H1 (cell line): ENCODE data around the gene FAM131A. TPM values are rescaled to one million over a fixed set of nuclear protein-coding genes. Genes with fewer than 3 reads are reported as not detected.

ENCODE experiments used
- CTCF ChIA-PET: fragments of 300-600 bp; sonication (Branson Sonifier 250); formaldehyde crosslinking; loops from one replicate; lab custom pipeline; 2021; ENCODE audit not compliant: partially characterized antibody; lab: Charles Lee
- POLR2A ChIA-PET: fragments of 300-600 bp; sonication (Branson Sonifier 250); formaldehyde crosslinking; loops from one replicate; lab custom pipeline; 2021; ENCODE audit warnings: inconsistent platforms; ENCODE audit not compliant: partially characterized antibody; lab: Charles Lee
- DNase-seq, 2 experiments: peaks; one replicate each; pipeline versions ENCODE4 v3.0.0 to v3.0.0-alpha.2; 2010 to 2022; ENCODE audit warnings: low spot score in 2 of 2, low read depth in 1 of 2, mixed read lengths in 1 of 2
- FAIRE-seq: peaks from 2 replicates; lab custom pipeline; 2011; peaks lifted over from hg19 to GRCh38; lab: Jason Lieb, UNC
- H2AFZ ChIP-seq: 2 replicates; pipeline ENCODE4 v1.8.1; 2012; ENCODE audit warnings: low read length, inconsistent platforms
- H2AK5ac ChIP-seq: 2 replicates; pipeline ENCODE4 v1.6.1; 2013; ENCODE audit warnings: low read depth, low read length
- H2BK120ac ChIP-seq: replicated peaks from 2 replicates; pipeline ENCODE3; 2013; ENCODE audit warnings: low read depth, low read length, inconsistent platforms
- H2BK12ac ChIP-seq: 2 replicates; pipeline ENCODE4 v1.6.1; 2013; ENCODE audit warnings: low read depth, low read length
- H2BK15ac ChIP-seq: 2 replicates; pipeline ENCODE4 v1.6.1; 2013; ENCODE audit warnings: low read length
- H2BK20ac ChIP-seq: 2 replicates; pipeline ENCODE4 v1.6.1; 2013; ENCODE audit warnings: low read length
- H2BK5ac ChIP-seq: 2 replicates; pipeline ENCODE4 v1.6.1; 2013; ENCODE audit warnings: low read depth, low read length
- H3K14ac ChIP-seq: 2 replicates; pipeline ENCODE4 v1.6.1; 2013; ENCODE audit warnings: inconsistent platforms; ENCODE audit not compliant: insufficient read length
- H3K18ac ChIP-seq: 2 replicates; pipeline ENCODE4 v1.6.1; 2013; ENCODE audit warnings: low read length; ENCODE audit errors: extremely low read depth
- H3K23ac ChIP-seq: 2 replicates; pipeline ENCODE4 v1.6.1; 2013; ENCODE audit warnings: inconsistent platforms; ENCODE audit not compliant: insufficient read length
- H3K23me2 ChIP-seq: 2 replicates; pipeline ENCODE4 v1.6.1; 2013; ENCODE audit warnings: low read depth, low read length
- H3K27ac ChIP-seq: 2 replicates; pipeline ENCODE4 v1.6.1; 2011; ENCODE audit warnings: low read depth, low read length, inconsistent platforms
- H3K27me3 ChIP-seq, 4 experiments: replicated peaks in 1 of 4; 1 replicate in 1 of 4; 2 replicates in 3 of 4; pipeline versions ENCODE4 v1.6.1 to v1.8.1; 2011 to 2013; ENCODE audit warnings: low read length in 3 of 4, mild to moderate bottlenecking in 3 of 4, inconsistent platforms in 2 of 4, mixed read lengths in 2 of 4, moderate library complexity in 1 of 4; ENCODE audit not compliant: control insufficient read depth in 3 of 4, insufficient read depth in 3 of 4; ENCODE audit errors: extremely low read depth in 1 of 4
- H3K36me3 ChIP-seq, 4 experiments: 2 replicates each; pipeline versions ENCODE4 v1.6.1 to v1.8.1; 2011 to 2013; ENCODE audit warnings: mild to moderate bottlenecking in 4 of 4, low read length in 3 of 4, moderate library complexity in 2 of 4, control low read depth in 1 of 4, inconsistent platforms in 1 of 4; ENCODE audit not compliant: insufficient read depth in 4 of 4, control insufficient read depth in 2 of 4
- H3K4ac ChIP-seq: replicated peaks from 2 replicates; pipeline ENCODE3; 2013; ENCODE audit warnings: low read length, low read depth, mixed read lengths, inconsistent platforms; ENCODE audit not compliant: insufficient read length
- H3K4me1 ChIP-seq, 4 experiments: replicated peaks in 1 of 4; 1 replicate in 1 of 4; 2 replicates in 3 of 4; pipeline versions ENCODE4 v1.6.1 to v1.8.1; 2011 to 2013; ENCODE audit warnings: low read length in 3 of 4, inconsistent platforms in 2 of 4, mixed read lengths in 1 of 4; ENCODE audit not compliant: insufficient read depth in 4 of 4, control insufficient read depth in 3 of 4
- H3K4me2 ChIP-seq, 2 experiments: 2 replicates each; pipeline versions ENCODE4 v1.6.1 to v1.8.1; 2011 to 2013; ENCODE audit warnings: low read depth in 2 of 2, low read length in 2 of 2, control low read depth in 1 of 2, inconsistent platforms in 1 of 2, mild to moderate bottlenecking in 1 of 2; ENCODE audit not compliant: insufficient read depth in 1 of 2
- H3K4me3 ChIP-seq, 4 experiments: fragments of 200-600, 300-600 bp in 1 of 4; sonication (generic), shearing (Covaris generic), sonication (Bioruptor Twin) in 1 of 4; 2 replicates each; pipeline versions ENCODE4 v1.5.1 to v1.8.1; 2011 to 2016; ENCODE audit warnings: low read length in 4 of 4, low read depth in 3 of 4, control low read depth in 2 of 4, inconsistent platforms in 2 of 4, mild to moderate bottlenecking in 2 of 4, mixed read lengths in 1 of 4, moderate library complexity in 1 of 4; ENCODE audit not compliant: insufficient read depth in 2 of 4; ENCODE audit errors: extremely low read depth in 1 of 4
- H3K56ac ChIP-seq: replicated peaks from 2 replicates; pipeline ENCODE3; 2013; ENCODE audit warnings: low read depth, mild to moderate bottlenecking, mixed read lengths, low read length, inconsistent platforms; ENCODE audit not compliant: insufficient read length
- H3K79me1 ChIP-seq: 2 replicates; pipeline ENCODE4 v1.6.1; 2013; ENCODE audit warnings: low read depth, low read length, control low read depth
- H3K79me2 ChIP-seq, 2 experiments: 2 replicates each; pipeline versions ENCODE4 v1.6.1 to v1.8.1; 2012 to 2013; ENCODE audit warnings: low read length in 2 of 2, mild to moderate bottlenecking in 2 of 2, inconsistent platforms in 1 of 2; ENCODE audit not compliant: insufficient read depth in 2 of 2, control insufficient read depth in 1 of 2
- H3K9ac ChIP-seq, 4 experiments: replicated peaks in 1 of 4; 1 replicate in 1 of 4; 2 replicates in 3 of 4; pipeline versions ENCODE4 v1.6.1 to v1.8.1; 2011 to 2013; ENCODE audit warnings: low read depth in 3 of 4, low read length in 3 of 4, control low read depth in 2 of 4, mild to moderate bottlenecking in 2 of 4, moderate library complexity in 2 of 4, inconsistent platforms in 1 of 4; ENCODE audit errors: extremely low read depth in 1 of 4
- H3K9me3 ChIP-seq, 2 experiments: 2 replicates each; pipeline versions ENCODE4 v1.6.1 to v1.8.1; 2012 to 2013; ENCODE audit warnings: mild to moderate bottlenecking in 2 of 2, moderate library complexity in 2 of 2, control low read depth in 1 of 2, inconsistent platforms in 1 of 2, low read depth in 1 of 2, low read length in 1 of 2, mixed read lengths in 1 of 2; ENCODE audit not compliant: insufficient read depth in 2 of 2
- H4K20me1 ChIP-seq, 2 experiments: replicated peaks in 1 of 2; 2 replicates each; pipeline versions ENCODE3 to v1.8.1; 2011 to 2013; ENCODE audit warnings: inconsistent platforms in 2 of 2, low read length in 2 of 2, mild to moderate bottlenecking in 1 of 2; ENCODE audit not compliant: insufficient read depth in 2 of 2, control insufficient read depth in 1 of 2
- H4K5ac ChIP-seq: 2 replicates; pipeline ENCODE4 v1.6.1; 2013; ENCODE audit warnings: low read length, low read depth, mixed read lengths, inconsistent platforms; ENCODE audit not compliant: insufficient read length
- H4K8ac ChIP-seq: 2 replicates; pipeline ENCODE4 v1.8.0; 2013; ENCODE audit warnings: mild to moderate bottlenecking, moderate library complexity, low read length, inconsistent platforms; ENCODE audit not compliant: insufficient read depth; ENCODE audit errors: extremely low read depth
- H4K91ac ChIP-seq: replicated peaks from 2 replicates; pipeline ENCODE3; 2013; ENCODE audit warnings: low read length, mixed read lengths, inconsistent platforms; ENCODE audit not compliant: insufficient read length
- CHD1 ChIP-seq: IDR thresholded peaks from 2 replicates; pipeline ENCODE4 v1.6.1; 2012; ENCODE audit warnings: low read depth, low read length, improper control_type of control experiment
- CREB1 ChIP-seq: IDR thresholded peaks from 2 replicates; pipeline ENCODE4 v1.6.1; 2012; ENCODE audit warnings: inconsistent platforms
- EP300 ChIP-seq, 2 experiments: IDR thresholded peaks; 1 replicate in 1 of 2; 2 replicates in 1 of 2; pipeline ENCODE4 v1.6.1; 2011 to 2012; ENCODE audit warnings: low read depth in 2 of 2, low read length in 2 of 2, mild to moderate bottlenecking in 2 of 2, borderline replicate concordance in 1 of 2, inconsistent platforms in 1 of 2, moderate library complexity in 1 of 2
- GABPA ChIP-seq: IDR thresholded peaks from 2 replicates; pipeline ENCODE4 v1.6.1; 2011; ENCODE audit warnings: mild to moderate bottlenecking, low read length, moderate library complexity, borderline replicate concordance; ENCODE audit not compliant: insufficient read depth
- JUND ChIP-seq: IDR thresholded peaks from 2 replicates; pipeline ENCODE4 v1.6.1; 2011; ENCODE audit warnings: mild to moderate bottlenecking, improper control_type of control experiment, low read length
- RBBP5 ChIP-seq: IDR thresholded peaks from 2 replicates; pipeline ENCODE4 v1.7.1; 2012; ENCODE audit warnings: low read depth, mild to moderate bottlenecking, inconsistent platforms, low read length, moderate library complexity, borderline replicate concordance
- YY1 ChIP-seq: IDR thresholded peaks from 2 replicates; pipeline ENCODE4 v1.6.1; 2011; ENCODE audit warnings: low read depth, mild to moderate bottlenecking, low read length
- WGBS, 2 experiments: shearing (Covaris generic) in 1 of 2; methylation state at CpG; one replicate each; pipeline versions ENCODE4 v1.1.6 to v1.1.7; 2013 to 2015; ENCODE audit warnings: low lambda C conversion rate in 2 of 2, mixed read lengths in 2 of 2, inconsistent platforms in 1 of 2, low coverage in 1 of 2, missing lambda C conversion rate in 1 of 2; ENCODE audit not compliant: insufficient replicate concordance in 2 of 2, insufficient coverage in 1 of 2, insufficient read length in 1 of 2; ENCODE audit errors: extremely low coverage in 1 of 2, missing lambda C conversion rate in 1 of 2; 5-methylcytosine and 5-hydroxymethylcytosine counted together
- polyA plus RNA-seq, 7 experiments: library from polyadenylated mRNA; depleted of rRNA in 3 of 7; stranded (reverse) in 5 of 7; unstranded in 2 of 7; fragments of >200 nt in 5 of 7; fragments of 200-250 nt in 2 of 7; gene quantifications; 1 replicate in 5 of 7; 2 replicates in 1 of 7; 4 replicates in 1 of 7; pipeline versions ENCODE4 v1.2.1 to v1.2.3, GENCODE V29; 2011 to 2013; ENCODE audit warnings: missing spikeins in 2 of 7, mixed read lengths in 2 of 7
- total RNA-seq: library from RNA; stranded (reverse); fragmentation: NEBNext Ultra II Directional; extraction: Animal tissue kit (Norgen Biotek cat#: 25700); gene quantifications from 2 replicates; pipeline ENCODE4 v1.2.1, GENCODE V29; 2021
- TF ChIP-seq, protein P1 (sequence below): IDR thresholded peaks from 2 replicates; pipeline ENCODE4 v1.6.1; 2012; ENCODE audit warnings: inconsistent platforms
- TF ChIP-seq, protein P2 (sequence below): IDR thresholded peaks from 2 replicates; pipeline ENCODE4 v1.6.1; 2012; ENCODE audit warnings: low read length, inconsistent platforms

FAM131A gene
- total and polyA plus RNA-seq, 2 of the 8 experiments (the other 6 are each of a cell fraction or from before 2014, with no cell fraction given) = 16.0 to 21.9 TPM

DNA sequence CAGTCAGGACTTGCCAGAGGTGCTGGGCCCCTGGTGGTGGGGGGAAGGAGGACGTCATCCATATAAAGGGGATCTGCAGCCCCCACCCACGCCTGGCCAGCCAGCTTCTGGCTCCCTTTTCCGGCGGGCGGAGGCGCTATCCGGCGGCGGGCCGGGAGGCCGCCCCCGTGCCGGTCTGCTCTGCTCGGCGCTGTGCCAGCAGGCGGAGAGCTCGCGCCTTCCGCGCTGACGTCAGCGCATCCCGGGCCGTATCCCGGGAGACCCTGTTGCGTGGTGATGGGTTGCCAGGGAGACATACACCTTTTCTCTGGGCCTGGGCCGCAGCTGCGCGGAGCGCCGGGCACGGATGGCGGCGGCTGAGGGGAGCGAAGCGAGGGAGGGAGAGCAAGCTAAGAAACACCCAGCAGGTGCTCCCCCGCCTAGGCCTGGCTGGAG lies 1.1 kb downstream of the FAM131A start:
- Histone ChIP-seq H4K20me1 (peaks cover 14 to 31% of the 10 kb centered on the region in 2 experiments), H4K8ac (peak overlapping the region; percentile 81; the same call in 1 of the 2 replicates), H2BK5ac (no peak overlapping the region; the same call in 1 of the 2 replicates), H3K36me3 (peaks cover 7 to 19% (median 16%) of the 10 kb centered on the region in 4 experiments; a peak in 7 of 8 replicates), H3K23ac (no peak overlapping the region), H3K4me2 (peak overlapping the region; percentile 72 to 98), H3K4me3 (peak overlapping the region in 3 of 4 experiments; percentile 12 to 50 (median 32); a peak in 4 of 8 replicates), H2AK5ac (no peak overlapping the region), H3K9ac (peak overlapping the region in 2 of 4 experiments; percentile 34 to 53; a peak in 3 of 7 replicates), H3K18ac (no peak overlapping the region), H3K79me1 (peaks cover 9% of the 10 kb centered on the region), H2BK120ac (no peak overlapping the region), H4K91ac (no peak overlapping the region), H3K4ac (no peak overlapping the region), H3K56ac (no peak overlapping the region), H4K5ac (no peak overlapping the region), H3K27me3 (no peaks in the 10 kb centered on the region), H3K79me2 (peaks cover 0 to 2% of the 10 kb centered on the region in 2 experiments; a peak in 1 of 4 replicates), H3K9me3 (no peaks in the 10 kb centered on the region), H3K23me2 (peaks cover 14% of the 10 kb centered on the region), H3K4me1 (peaks cover 5 to 27% (median 18%) of the 10 kb centered on the region in 4 experiments), H2BK15ac (no peak overlapping the region), H3K27ac (peak overlapping the region; percentile 32; the same call in 1 of the 2 replicates), H2BK12ac (no peak overlapping the region), H3K14ac (no peak overlapping the region), H2BK20ac (no peak overlapping the region), H2AFZ (no peak overlapping the region)
- ChIA-PET POLR2A (interaction anchor here (0.8 to 3.6 kb wide), 13 partner anchors 9 to 155 kb away, joined by 3 to 30 read pairs (median 6); partner anchors contain the start of gene EIF4G1), CTCF (interaction anchor here (0.6 to 3.6 kb wide), 12 partner anchors 9 to 1367 kb away, joined by 3 to 16 read pairs (median 5); no protein-coding TSS in a partner anchor)
- FAIRE-seq (no peak), DNase-seq (peak; percentile 70 to 86)
- 10% methylated on average over 24 of the region's 37 CpGs; no CpG with 5 or more reads in 1 of the 2 experiments for WGBS, 2 experiments
- TF ChIP-seq YY1 = 0 out of 2 replicates have a peak, but pooled peaks have one; percentile 44
- TF ChIP-seq, protein P1, sequence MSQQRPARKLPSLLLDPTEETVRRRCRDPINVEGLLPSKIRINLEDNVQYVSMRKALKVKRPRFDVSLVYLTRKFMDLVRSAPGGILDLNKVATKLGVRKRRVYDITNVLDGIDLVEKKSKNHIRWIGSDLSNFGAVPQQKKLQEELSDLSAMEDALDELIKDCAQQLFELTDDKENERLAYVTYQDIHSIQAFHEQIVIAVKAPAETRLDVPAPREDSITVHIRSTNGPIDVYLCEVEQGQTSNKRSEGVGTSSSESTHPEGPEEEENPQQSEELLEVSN = peak; percentile 15; the same call in 1 of the 2 replicates
- TF ChIP-seq, protein P2, sequence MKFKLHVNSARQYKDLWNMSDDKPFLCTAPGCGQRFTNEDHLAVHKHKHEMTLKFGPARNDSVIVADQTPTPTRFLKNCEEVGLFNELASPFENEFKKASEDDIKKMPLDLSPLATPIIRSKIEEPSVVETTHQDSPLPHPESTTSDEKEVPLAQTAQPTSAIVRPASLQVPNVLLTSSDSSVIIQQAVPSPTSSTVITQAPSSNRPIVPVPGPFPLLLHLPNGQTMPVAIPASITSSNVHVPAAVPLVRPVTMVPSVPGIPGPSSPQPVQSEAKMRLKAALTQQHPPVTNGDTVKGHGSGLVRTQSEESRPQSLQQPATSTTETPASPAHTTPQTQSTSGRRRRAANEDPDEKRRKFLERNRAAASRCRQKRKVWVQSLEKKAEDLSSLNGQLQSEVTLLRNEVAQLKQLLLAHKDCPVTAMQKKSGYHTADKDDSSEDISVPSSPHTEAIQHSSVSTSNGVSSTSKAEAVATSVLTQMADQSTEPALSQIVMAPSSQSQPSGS = peak; percentile 87
- TF ChIP-seq GABPA = 0 out of 2 replicates have a peak, but pooled peaks have one; percentile 22
- TF ChIP-seq JUND = peak; percentile 78; the same call in 1 of the 2 replicates
- peak; percentile 55; the same call in 1 of the 2 replicates for TF ChIP-seq RBBP5
- TF ChIP-seq CREB1 = peak; percentile 90
- no peak for TF ChIP-seq CHD1
- peak in 1 of 2 experiments; percentile 12; a peak in 1 of 3 replicates for TF ChIP-seq EP300 (IDR thresholded peaks at IDR 0.05; ENCODE audit: borderline replicate concordance in 1 of 2, low read depth in 2 of 2, low read length in 2 of 2)
